ENCODE results near the gene HINFP. TPM values are rescaled to one million over a fixed set of nuclear protein-coding genes. Genes with fewer than 3 reads are reported as not detected.
A peak's percentile ranks its signal among the peaks of the same experiment; 100 is the strongest.

The HINFP gene
- polyA plus RNA-seq, 1 donor: 40.2 TPM

GRCh38 chr11:119147604-119148333 lies 26.4 kb downstream of the HINFP start:
- no CpG with 5 or more reads among the region's 6 CpGs for WGBS (ENCODE audit: insufficient coverage, low lambda C conversion rate)

DNA sequence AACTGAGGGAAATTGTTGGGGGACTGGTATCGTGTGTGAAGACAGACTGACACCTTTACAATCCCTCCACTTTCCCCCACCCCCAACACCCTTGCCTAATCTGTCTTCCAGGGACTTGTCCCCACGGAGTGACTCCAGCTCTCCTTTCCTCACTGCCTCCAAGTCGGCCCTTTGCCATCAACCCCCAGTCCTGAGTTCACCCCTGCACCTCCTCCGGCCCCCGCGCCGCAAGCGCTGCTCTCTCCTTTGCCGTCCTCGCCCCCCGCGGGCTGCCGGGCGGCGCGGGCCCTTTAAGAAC lies 27.3 kb downstream of the HINFP start:
- DNase-seq: no peak
- no peak overlapping the region for H3K27ac ChIP-seq (ENCODE audit: low read length)

More at GRCh38 chr11:119147604-119148333, 26.4 kb downstream of the HINFP start:
- DNase-seq: no peak
- Histone ChIP-seq H3K27ac (ENCODE audit: low read length) (no peak overlapping the region), H3K4me1 (ENCODE audit: control insufficient read depth, insufficient read depth, low read length) (no peaks in the 10 kb centered on the region), H3K36me3 (ENCODE audit: control insufficient read depth, insufficient read depth, low read length) (no peaks in the 10 kb centered on the region), H3K27me3 (ENCODE audit: control insufficient read depth, insufficient read depth, low read length) (peaks cover 46% of the 10 kb centered on the region), H3K9me3 (ENCODE audit: control insufficient read depth, low read depth, low read length) (peaks cover 3% of the 10 kb centered on the region), H3K4me3 (ENCODE audit: low read length) (no peak overlapping the region)

GRCh38 chr11:119149018-119149785 lies 27.8 kb downstream of the HINFP start, which contains the start of gene ABCG4:
Gene ABCG4, plus strand, starts transcription at chr11:119149052. Its CDS starts 914 bp downstream, at chr11:119149966.
- DNase-seq: no peak
- no peaks in the 10 kb centered on the region for H3K4me1 ChIP-seq (ENCODE audit: control insufficient read depth, insufficient read depth, low read length)
- no peaks in the 10 kb centered on the region for H3K36me3 ChIP-seq (ENCODE audit: control insufficient read depth, insufficient read depth, low read length)
- no CpG with 5 or more reads among the region's 73 CpGs for WGBS (ENCODE audit: insufficient coverage, low lambda C conversion rate)
- H3K27me3 ChIP-seq (ENCODE audit: control insufficient read depth, insufficient read depth, low read length): peaks cover 52% of the 10 kb centered on the region
- peaks cover 3% of the 10 kb centered on the region for H3K9me3 ChIP-seq (ENCODE audit: control insufficient read depth, low read depth, low read length)
- peak within 1 kb of the TSS; percentile 36 for H3K4me3 ChIP-seq (ENCODE audit: low read length)
- no peak within 1 kb of the TSS for H3K27ac ChIP-seq (ENCODE audit: low read length)

More for the DNA sequence above, 27.3 kb downstream of the HINFP start:
- Histone ChIP-seq H3K36me3 (ENCODE audit: control insufficient read depth, insufficient read depth, low read length) (no peaks in the 10 kb centered on the region), H3K27me3 (ENCODE audit: control insufficient read depth, insufficient read depth, low read length) (peaks cover 47% of the 10 kb centered on the region), H3K4me3 (ENCODE audit: low read length) (peak overlapping the region; percentile 36), H3K9me3 (ENCODE audit: control insufficient read depth, low read depth, low read length) (peaks cover 3% of the 10 kb centered on the region), H3K4me1 (ENCODE audit: control insufficient read depth, insufficient read depth, low read length) (no peaks in the 10 kb centered on the region)
- no CpG with 5 or more reads among the region's 16 CpGs for WGBS (ENCODE audit: insufficient coverage, low lambda C conversion rate)

- Histone ChIP-seq H3K4me1 (ENCODE audit: control insufficient read depth, insufficient read depth, low read length) (no peaks in the 10 kb centered on the region), H3K27ac (ENCODE audit: low read length) (no peak overlapping the region), H3K9me3 (ENCODE audit: control insufficient read depth, low read depth, low read length) (peaks cover 3% of the 10 kb centered on the region), H3K4me3 (ENCODE audit: low read length) (peak overlapping the region; percentile 29), H3K36me3 (ENCODE audit: control insufficient read depth, insufficient read depth, low read length) (no peaks in the 10 kb centered on the region), H3K27me3 (ENCODE audit: control insufficient read depth, insufficient read depth, low read length) (peaks cover 55% of the 10 kb centered on the region)
- DNase-seq: no peak
- WGBS (ENCODE audit: insufficient coverage, low lambda C conversion rate): no CpG with 5 or more reads among the region's 33 CpGs
These were observed 28.5 kb downstream of the HINFP start for GRCh38 chr11:119149786-119150275.

DNA sequence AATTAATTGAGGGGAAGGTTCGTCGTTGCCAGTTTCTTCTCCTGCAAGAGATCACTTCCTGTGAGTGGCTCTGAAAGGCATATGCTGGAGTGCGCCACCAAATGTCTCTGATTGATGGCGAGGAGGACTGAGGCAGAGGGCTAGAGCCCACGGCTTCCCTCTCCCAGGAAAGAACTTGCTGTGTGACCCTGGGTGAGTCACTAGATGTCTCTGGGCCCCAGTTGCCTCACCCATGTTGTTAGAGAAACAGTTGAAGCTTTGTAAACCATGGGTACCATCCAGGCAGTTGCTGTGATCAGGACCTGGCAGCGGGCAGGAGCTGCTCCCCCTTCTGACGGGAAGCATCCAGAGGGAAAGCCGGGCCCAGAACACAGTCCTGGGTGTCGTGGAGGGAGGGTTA lies 30.7 kb downstream of the HINFP start:
- no peak overlapping the region for H3K4me3 ChIP-seq (ENCODE audit: low read length)
- no CpG with 5 or more reads among the region's 9 CpGs for WGBS (ENCODE audit: insufficient coverage, low lambda C conversion rate)
- H3K27me3 ChIP-seq (ENCODE audit: control insufficient read depth, insufficient read depth, low read length): peaks cover 61% of the 10 kb centered on the region
- no peak for DNase-seq
- H3K36me3 ChIP-seq (ENCODE audit: control insufficient read depth, insufficient read depth, low read length): no peaks in the 10 kb centered on the region
- no peaks in the 10 kb centered on the region for H3K4me1 ChIP-seq (ENCODE audit: control insufficient read depth, insufficient read depth, low read length)
- H3K9me3 ChIP-seq (ENCODE audit: control insufficient read depth, low read depth, low read length): peaks cover 3% of the 10 kb centered on the region
- H3K27ac ChIP-seq (ENCODE audit: low read length): no peak overlapping the region

GRCh38 chr11:119152604-119153003 lies 31.2 kb downstream of the HINFP start:
- Histone ChIP-seq H3K9me3 (ENCODE audit: control insufficient read depth, low read depth, low read length) (peaks cover 3% of the 10 kb centered on the region), H3K36me3 (ENCODE audit: control insufficient read depth, insufficient read depth, low read length) (no peaks in the 10 kb centered on the region), H3K27me3 (ENCODE audit: control insufficient read depth, insufficient read depth, low read length) (peaks cover 58% of the 10 kb centered on the region), H3K4me3 (ENCODE audit: low read length) (no peak overlapping the region), H3K4me1 (ENCODE audit: control insufficient read depth, insufficient read depth, low read length) (no peaks in the 10 kb centered on the region), H3K27ac (ENCODE audit: low read length) (no peak overlapping the region)
- no peak for DNase-seq
- 91% methylated on average over 4 of the region's 4 CpGs for WGBS (ENCODE audit: insufficient coverage, low lambda C conversion rate)

DNA sequence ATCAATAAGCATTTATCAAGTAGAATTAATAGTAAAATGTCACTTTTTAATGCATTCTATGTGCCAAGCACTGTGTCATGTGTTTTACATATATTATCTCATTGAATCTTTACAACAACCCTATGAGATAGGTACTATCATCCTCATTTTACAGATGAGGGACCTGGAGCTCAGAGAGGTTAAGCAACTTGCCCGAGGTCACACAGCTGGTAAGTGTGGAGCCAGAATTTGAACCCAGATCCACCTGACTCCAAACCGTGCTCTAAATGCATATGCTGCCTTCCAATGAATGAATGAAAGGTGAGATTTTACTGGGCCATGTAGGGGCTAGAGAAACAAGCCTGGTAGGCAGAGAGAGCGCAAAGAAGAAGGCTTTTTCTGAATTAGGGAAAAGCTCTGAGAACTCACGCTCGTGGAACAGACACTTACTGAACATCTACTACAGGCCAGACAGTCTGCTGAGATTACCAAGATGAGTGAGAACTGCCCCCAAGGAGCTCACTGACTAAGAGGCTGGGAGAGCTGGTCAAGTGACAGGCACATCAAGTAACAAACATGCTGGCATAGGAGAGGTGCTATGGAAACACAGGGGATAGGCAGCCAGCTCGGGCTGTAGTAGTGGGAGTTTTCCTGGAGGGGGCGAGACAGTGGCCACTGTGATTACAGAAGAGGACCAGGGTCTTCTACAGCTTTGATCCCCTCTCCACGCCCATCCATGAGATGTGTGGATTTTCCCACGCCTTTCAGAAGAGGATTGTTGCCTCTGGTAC lies 31.9 kb downstream of the HINFP start:
- no CpG with 5 or more reads among the region's 9 CpGs for WGBS (ENCODE audit: insufficient coverage, low lambda C conversion rate)
- no peaks in the 10 kb centered on the region for H3K36me3 ChIP-seq (ENCODE audit: control insufficient read depth, insufficient read depth, low read length)
- no peak overlapping the region for H3K4me3 ChIP-seq (ENCODE audit: low read length)

GRCh38 chr11:119154178-119154577 lies 32.8 kb downstream of the HINFP start:
- Histone ChIP-seq H3K4me1 (ENCODE audit: control insufficient read depth, insufficient read depth, low read length) (no peaks in the 10 kb centered on the region), H3K4me3 (ENCODE audit: low read length) (no peak overlapping the region), H3K36me3 (ENCODE audit: control insufficient read depth, insufficient read depth, low read length) (no peaks in the 10 kb centered on the region), H3K9me3 (ENCODE audit: control insufficient read depth, low read depth, low read length) (peaks cover 3% of the 10 kb centered on the region), H3K27ac (ENCODE audit: low read length) (no peak overlapping the region), H3K27me3 (ENCODE audit: control insufficient read depth, insufficient read depth, low read length) (peaks cover 44% of the 10 kb centered on the region)
- DNase-seq: no peak
- WGBS (ENCODE audit: insufficient coverage, low lambda C conversion rate): no CpG with 5 or more reads among the region's 6 CpGs

More for the DNA sequence above, 31.9 kb downstream of the HINFP start:
- Histone ChIP-seq H3K27me3 (ENCODE audit: control insufficient read depth, insufficient read depth, low read length) (peaks cover 52% of the 10 kb centered on the region), H3K27ac (ENCODE audit: low read length) (no peak overlapping the region), H3K4me1 (ENCODE audit: control insufficient read depth, insufficient read depth, low read length) (no peaks in the 10 kb centered on the region), H3K9me3 (ENCODE audit: control insufficient read depth, low read depth, low read length) (peaks cover 3% of the 10 kb centered on the region)
- DNase-seq: no peak

DNA sequence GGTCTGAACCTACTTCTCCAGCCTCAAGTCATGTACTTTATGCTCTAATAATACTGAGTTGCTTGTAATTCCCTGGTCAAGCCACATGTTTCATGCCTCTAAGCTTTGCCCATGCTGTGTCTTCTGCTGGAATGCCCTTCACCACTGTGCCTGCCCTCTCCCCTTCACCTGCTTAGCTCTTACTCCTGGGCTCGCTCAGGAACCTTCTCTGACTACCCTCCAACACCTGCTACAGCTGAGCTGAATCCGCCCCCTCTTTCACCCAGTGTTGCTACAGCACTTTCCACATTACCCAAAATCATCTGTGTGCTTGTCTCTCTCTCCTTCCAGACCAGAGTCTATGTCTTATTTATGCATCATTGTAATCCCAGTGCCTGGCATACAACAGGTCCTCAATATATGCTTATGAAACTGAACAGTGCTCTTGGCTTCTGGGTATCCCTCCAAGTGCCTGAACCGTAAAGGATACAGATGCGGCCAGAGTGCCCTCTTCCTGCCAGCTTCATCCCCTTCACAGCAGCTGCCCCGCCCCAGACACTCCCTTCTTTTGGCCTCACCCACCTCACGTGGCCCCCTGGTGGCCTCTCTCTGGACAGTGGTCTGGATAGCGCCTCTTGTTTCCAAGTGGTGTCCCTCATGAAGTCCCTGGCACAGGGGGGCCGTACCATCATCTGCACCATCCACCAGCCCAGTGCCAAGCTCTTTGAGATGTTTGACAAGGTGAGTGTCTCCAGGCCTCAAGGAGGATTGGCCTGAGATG lies 34.5 kb downstream of the HINFP start:
- WGBS (ENCODE audit: insufficient coverage, low lambda C conversion rate): no CpG with 5 or more reads among the region's 8 CpGs
- Histone ChIP-seq H3K4me3 (ENCODE audit: low read length) (no peak overlapping the region), H3K36me3 (ENCODE audit: control insufficient read depth, insufficient read depth, low read length) (no peaks in the 10 kb centered on the region), H3K27ac (ENCODE audit: low read length) (no peak overlapping the region), H3K27me3 (ENCODE audit: control insufficient read depth, insufficient read depth, low read length) (peaks cover 28% of the 10 kb centered on the region), H3K4me1 (ENCODE audit: control insufficient read depth, insufficient read depth, low read length) (no peaks in the 10 kb centered on the region), H3K9me3 (ENCODE audit: control insufficient read depth, low read depth, low read length) (no peaks in the 10 kb centered on the region)
- no peak for DNase-seq

Data from large intestine (tissue), 3 donors.